CD4-positive, alpha-beta T cell treated with Interleukin-10 for 1 hour (primary cell): ENCODE measurements around the gene R3HDM2.

Source experiments
- DNase-seq: peaks from one replicate; pipeline ENCODE4 v3.0.0-alpha.2; 2020

R3HDM2 gene

GRCh38 chr12:57261428-57261865, 169.4 kb downstream of the R3HDM2 start:
- DNase-seq: no peak

DNA sequence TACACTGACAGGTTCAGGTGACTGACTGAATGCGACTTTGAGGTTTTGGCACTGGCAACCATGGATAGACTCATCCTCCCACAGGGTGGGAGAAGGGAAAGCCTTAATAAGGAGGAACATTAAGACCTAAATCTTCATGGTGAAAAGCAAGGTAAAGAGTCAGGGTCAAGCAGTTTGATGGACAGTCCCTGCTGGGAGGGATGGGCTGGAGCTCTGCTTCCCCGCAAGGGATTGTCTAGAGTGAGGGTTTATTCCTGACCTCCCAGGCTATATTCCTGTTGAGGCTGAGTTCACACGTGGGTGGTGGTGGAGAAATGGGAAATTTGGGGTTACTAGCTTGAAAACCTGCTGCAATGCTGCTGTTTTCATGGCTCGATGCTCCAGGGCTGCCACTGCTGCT, 170.5 kb downstream of the R3HDM2 start:
- DNase-seq: no peak

DNA sequence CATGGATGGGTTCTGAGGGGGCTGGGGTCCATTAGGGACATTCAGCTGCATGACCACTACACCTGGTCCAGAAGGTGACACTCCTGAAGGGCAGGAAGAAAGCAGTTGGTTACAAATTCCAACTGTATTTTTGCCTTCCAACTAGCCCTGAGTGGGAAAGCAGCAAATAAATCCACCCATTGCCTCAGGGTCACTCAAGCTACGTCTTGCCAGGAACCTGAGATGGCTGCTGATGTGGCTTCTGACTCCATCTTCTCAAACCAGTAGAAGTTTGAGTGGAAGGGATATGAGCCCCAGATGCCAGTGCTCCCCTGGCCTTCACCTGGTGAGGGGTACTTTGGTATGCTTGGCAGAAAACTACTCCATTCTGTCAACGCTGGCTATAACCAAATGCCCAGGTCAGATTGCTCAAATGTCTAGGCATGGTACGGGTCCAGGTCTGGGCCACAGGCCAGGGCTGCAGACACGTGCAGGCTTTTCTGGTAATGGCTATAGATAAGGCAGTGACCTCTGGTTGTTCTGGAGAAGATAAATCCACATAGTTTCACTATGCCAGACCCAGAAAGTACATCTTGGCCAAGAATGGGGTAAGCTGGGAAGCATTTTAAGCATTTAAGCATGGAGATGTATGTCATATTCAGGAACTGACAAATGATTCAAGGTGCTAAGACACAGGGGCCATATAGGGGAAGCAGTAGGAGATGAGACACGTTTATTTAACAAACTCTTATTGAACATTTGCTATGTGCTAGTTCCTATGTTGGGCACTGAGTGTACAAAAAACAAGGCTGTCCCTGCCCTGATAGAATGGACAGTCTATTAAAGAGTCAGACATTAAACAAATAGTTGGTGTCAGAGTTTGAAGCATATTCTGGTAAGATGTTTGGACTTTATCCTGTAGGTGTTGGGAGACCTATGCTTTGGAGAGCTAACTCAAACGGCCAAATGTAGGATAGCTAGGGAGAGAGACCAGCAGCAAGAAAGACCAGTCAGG, 171.6 kb downstream of the R3HDM2 start:
- no peak for DNase-seq

- DNase-seq: no peak
Measured at GRCh38 chr12:57255916-57256315, 174.9 kb downstream of the R3HDM2 start.

- DNase-seq: no peak
Measured at GRCh38 chr12:57254506-57255280, 176.2 kb downstream of the R3HDM2 start.

- no peak for DNase-seq
Measured at GRCh38 chr12:57250956-57251355, 179.9 kb downstream of the R3HDM2 start, which contains the start of gene STAC3. TSS of gene STAC3 (minus strand) at chr12:57251187. CDS start at chr12:57249636, 1,551 bp downstream.

DNA sequence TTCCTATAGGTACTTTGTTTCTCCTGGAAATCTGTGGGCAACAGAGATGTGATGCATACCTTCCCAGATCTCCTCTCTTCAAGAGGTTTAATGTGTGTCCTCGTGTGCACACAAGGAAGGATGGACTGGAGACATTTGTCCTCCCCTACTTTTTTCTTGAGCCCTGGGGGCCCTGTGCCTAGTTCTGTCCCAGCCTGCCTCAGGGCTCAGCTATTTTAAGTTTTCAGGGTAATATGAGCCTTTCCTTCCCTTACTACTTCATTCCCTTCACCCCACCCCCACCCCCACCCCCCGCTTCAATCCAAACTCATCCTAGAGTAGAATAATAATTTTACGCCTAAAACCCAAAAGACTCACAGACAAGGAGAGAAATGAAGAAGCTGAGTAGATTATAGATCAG, 180.3 kb downstream of the R3HDM2 start:
- DNase-seq: no peak

DNA sequence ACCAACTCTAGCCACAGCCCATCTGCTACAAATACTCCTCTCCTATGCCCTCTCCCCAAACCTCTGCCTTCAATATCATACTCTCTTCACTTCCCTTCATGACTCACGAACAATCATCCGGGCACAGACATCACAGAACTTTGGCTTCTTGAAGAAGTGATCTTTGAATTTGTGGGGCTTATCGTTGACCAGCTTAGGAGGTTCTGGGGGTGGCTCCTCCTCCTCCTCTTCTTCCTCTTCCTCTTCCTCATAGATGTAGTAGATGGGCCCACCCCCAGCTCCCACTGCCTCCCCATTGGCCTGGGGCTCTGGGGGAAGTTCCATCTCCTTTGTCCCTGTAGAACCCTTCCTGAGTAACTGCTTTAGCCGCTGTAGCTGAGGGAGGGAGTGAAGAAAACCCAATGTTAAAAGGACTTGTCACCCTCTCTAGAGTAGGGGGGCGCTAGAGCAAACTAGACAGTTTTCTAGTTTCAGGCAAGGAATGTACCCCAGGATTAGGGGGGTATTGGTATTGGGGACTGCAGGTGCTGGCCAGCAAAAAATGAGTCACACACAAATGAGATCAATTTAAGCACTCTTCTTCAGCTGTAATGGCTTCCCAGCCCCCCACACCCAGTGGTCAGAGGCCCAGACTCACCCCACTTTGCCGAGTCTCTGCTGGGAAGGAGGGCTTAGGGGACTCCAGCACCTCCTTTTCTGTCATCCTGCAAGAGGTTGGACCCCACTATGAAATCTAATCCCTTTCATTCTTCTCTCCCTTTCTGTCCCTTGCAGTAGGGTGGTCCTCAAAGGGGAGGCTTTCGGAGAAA, 181.7 kb downstream of the R3HDM2 start:
- no peak for DNase-seq

DNA sequence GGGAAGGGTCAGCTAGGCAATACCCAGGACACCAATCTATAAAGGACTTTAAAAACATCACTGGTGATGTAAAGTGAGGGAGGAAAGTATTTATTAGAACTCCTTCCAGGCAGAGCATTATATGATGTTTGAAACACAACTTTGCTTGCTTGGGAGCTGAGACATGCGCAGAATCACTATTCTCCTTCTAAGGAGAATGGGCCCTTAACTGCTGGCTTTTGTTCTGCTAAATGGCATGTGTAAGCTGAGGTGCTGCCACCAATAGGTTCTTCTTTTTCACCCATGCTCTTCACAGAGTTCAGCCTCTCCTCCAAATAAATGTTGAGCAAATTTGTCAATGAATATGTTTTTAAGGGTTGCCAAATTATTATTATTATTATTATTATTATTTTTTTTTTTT, 183.8 kb downstream of the R3HDM2 start:
- no peak for DNase-seq

GRCh38 chr12:57244312-57244696, 186.5 kb downstream of the R3HDM2 start:
- DNase-seq: no peak

GRCh38 chr12:57243521-57244311, 187.1 kb downstream of the R3HDM2 start:
- DNase-seq: peak; percentile 82

GRCh38 chr12:57242691-57243454, 188.0 kb downstream of the R3HDM2 start:
- DNase-seq: peak; percentile 66

DNA sequence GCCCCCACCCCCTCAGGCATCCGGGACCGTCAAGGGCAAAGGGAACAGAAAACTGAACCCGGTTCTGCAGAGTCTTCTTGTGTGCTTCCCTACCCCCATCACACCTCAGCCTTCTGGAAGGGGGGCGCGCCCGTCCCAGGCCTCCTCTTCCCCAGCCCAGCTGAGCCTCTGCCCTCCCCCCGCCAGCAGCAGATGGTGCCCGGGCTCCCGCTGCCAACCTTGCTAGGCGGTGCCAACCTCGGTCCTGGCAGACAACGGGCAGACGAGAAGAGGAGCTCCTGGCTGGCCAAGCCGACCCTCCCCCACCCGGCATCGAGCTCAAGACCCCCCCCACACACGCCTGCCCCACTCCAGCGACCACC, 188.5 kb downstream of the R3HDM2 start:
- no peak for DNase-seq

DNA sequence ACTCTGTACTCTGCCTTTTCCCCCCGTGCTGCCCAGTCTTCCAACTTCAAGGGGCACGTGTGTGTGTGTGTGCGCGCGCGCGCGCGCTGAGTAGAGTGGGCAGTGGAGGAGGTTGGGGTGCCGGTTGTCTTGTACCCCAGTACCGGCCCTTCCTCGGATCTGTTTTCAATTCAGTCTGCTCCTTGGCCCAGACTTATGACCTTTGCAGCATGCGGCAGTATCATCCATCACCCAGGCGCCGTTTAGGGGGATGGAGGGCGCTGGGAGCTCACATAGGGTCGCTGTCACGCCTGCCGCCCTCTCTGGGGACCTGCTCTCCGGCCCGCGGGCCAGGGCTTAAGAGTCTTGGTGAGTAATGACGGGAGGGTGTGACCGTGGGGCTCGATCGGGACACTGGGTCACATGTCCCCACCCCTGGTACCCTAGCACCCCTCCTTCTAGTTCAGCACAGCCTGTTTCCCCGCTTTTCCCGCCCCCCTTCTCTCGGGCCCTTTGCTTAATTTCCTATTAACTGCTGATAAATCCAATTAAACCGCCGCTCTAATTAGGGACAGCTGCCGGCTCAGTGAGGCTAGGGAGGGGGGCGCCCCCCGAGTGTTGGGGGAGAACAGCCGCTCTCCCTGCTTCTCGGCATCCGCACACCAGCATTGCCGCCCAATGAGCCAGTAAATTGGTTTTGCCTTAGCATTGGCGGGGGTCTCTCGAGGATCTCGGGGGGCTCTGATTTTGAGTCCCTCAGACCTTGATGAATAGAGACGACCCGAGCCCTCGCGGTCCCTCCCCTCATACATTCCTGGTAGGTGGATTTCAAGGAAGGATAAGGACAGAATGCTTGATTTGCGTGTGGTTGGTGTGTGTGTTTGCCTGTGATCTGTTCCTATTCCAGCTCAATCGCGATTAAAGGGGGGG, 189.2 kb downstream of the R3HDM2 start:
- DNase-seq: no peak

DNA sequence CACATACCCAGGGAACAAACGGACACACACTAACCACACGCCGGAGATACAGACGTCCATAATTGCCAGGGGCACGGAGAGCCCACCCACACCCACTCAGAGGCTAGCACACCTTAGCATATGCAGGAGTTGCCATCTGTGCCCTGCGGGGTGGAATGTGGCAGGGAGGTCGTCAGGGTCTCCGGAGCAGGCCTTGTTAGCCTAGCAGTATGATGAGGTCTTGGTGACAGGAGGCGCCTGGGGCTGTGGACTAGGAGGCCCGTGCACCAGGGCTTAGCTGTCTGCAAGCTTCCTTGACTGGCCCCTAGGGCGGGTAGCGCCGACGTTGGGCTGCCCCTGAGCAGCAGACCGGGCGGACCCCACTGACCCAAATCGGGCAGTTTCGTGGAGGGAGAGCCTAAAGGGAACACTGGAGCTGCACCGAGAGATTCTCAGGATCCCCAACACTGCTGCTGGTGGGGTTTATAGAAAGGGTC, 189.9 kb downstream of the R3HDM2 start:
- DNase-seq: no peak

DNA sequence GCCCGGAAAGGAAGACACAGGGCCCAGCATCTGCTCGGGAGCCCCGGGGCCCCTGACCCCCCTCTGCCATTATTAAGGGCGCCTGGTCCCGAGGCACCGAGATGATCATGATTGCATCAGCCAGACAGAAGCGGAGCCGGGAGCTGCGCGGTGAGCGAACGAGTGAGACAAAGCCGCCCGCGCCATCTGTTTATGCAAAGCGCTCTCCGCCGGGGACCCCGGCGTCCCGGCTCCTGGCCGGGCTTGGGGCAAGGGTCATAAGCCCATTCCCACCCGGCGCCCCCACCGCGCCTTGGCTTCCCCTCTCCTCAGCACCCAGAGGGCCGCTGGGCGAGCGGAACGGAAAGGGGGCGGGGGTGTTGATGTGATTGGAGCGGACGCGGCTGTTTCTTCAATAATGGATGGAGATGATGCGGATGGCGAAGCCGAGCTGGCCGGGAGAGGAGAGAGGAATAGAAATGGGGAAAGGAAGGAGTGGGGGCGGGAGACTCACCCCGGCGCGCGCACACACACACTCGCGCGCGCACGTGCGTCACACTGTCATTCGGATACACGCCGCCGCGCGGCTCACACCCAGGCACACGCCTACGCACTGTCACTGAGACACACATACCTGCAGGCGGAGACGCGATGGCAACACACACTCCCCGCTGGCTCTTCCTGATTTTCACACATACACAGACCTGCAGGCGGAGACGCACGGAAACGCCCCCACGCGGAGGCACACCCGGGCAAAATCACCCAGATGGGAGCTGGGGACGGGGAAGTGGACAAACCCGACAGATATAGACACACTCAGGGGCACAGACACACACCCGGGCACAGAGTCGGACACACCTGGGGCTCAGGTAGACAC, 190.5 kb downstream of the R3HDM2 start:
- DNase-seq: peak; percentile 78

GRCh38 chr12:57239587-57240065, 191.2 kb downstream of the R3HDM2 start:
- no peak for DNase-seq

DNA sequence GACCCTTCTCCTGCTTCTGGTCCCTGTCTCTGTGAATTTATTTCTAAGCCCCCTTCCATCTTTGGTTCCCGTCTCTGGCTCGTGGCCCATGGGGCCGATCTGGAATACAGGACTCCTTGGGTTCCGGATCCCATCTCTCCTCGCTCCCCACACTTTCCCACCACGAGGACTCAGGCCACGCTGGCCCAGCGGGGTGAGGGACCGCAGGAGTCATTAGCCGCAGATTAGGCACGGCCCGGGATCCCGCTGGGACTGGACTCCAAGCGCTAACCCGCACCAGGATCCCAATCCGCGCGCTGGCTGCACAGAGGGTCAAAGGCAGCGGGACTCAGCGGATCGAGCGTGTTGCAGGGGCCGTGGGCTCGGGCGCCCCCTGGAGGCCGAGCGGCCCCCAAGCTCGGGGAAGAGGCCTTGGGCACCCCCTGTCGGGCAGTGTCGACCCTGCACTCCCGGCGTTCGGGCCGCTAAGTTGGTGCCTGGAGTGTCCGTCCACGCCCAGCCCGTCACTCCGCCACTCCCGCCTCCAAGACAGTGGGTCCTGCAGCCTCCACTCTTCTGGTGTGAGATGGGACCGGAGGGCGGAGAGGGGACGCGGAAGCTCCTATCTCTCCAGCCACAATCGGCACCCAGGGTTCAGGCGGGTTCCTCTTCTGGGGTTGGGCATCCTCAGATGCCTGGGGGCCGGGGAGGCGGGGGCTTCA, 191.8 kb downstream of the R3HDM2 start:
- DNase-seq: peak; percentile 88
